Activated effector memory CD4-positive, alpha-beta T cell treated with anti-CD3 and anti-CD28 coated beads, Interleukin-2, amount 50 U/mL, for 16 hours (primary cell): ENCODE measurements around the gene NEDD4L.
"Not testable (repeated sequence)": the region's sequence is repeated elsewhere in the genome, so short reads cannot be mapped to it uniquely, and the experiment has no call there.

Experiments
- DNase-seq: peaks from one replicate; pipeline ENCODE4 v3.0.0-alpha.2; 2020

Gene NEDD4L

DNA sequence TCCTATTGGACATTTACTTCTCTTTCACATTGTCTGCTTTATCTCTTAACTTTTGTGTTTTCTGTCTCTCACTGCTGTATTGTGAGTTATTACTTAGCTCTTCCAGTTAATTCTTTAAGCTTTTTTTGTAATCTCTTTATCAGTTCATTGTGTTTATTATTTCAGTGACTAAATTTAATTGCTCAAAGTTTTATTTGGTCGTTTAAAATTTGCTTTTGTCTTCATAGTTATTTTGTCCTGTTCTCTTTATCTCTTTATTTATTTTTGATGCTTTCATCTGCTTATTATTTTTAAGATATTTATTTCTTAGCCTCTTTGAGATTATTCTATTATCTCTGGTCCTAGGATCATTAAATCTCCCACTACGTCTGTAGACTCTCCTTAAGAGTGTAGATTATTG lies 316.3 kb downstream of the NEDD4L start:
- DNase-seq, result no peak

GRCh38 chr18:58361212-58361611 lies 317.2 kb downstream of the NEDD4L start:
- DNase-seq, result no peak

DNA sequence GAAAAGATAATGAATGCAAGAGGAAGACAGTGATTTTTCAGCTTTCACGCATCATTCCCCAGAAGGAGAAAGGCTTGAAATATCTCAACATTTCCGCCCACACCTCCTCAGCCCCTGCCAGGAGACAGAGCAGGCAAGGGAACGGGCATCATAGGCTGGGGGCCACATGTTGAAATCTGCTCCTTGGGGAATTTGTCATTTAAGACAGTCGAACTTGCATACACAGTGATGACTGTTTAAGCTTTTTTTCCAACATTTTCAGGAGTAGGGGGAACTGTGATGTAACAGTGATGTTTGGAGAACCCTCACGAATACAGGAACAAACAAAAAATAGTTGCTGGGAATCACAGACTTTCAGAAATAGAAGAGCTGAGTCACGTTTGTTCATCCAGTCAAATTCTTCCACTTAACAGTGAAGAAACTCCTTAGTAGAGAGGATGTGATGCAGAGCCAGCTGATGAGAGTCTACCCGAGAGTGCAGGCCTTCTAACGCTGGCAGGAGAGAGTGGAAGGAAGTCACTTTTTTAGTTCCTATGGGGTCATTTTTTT lies 318.1 kb downstream of the NEDD4L start:
- DNase-seq, result no peak

- DNase-seq, result no peak
These were observed 318.8 kb downstream of the NEDD4L start for GRCh38 chr18:58362829-58363271.

DNA sequence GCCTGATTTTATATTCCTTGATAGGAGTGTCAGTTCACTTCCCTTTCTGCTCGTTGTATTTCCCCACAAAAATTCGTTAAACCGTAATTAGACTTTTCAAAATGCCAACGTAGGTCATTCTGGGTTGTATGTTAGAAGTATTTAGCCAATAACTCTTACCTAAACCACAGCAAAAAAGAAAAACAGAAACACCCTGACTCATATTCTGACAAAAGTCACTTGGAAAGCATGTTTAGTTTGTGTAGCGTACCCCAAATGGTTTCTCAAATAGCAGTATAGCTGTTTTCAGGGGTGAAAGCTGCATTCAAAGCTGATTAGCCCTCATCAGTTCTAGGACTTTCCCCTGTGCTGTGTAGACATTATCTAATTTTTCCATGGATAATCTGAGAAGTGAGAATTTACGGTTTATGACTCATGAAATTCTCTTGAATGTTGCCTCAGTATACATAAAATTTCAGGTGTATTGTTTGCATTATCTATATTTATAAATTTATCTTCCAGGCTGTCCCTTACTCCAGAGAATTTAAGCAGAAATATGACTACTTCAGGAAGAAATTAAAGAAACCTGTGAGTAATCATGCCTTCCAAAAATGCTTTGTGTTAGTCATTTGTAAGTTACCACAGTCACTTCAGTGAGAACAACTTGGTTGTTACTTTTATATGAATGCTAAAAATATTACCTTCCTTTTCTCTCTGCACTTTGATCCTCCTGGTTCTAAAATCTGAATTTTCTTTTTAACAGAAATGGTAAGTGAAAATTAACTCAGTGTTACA lies 319.9 kb downstream of the NEDD4L start:
- no peak for DNase-seq

DNA sequence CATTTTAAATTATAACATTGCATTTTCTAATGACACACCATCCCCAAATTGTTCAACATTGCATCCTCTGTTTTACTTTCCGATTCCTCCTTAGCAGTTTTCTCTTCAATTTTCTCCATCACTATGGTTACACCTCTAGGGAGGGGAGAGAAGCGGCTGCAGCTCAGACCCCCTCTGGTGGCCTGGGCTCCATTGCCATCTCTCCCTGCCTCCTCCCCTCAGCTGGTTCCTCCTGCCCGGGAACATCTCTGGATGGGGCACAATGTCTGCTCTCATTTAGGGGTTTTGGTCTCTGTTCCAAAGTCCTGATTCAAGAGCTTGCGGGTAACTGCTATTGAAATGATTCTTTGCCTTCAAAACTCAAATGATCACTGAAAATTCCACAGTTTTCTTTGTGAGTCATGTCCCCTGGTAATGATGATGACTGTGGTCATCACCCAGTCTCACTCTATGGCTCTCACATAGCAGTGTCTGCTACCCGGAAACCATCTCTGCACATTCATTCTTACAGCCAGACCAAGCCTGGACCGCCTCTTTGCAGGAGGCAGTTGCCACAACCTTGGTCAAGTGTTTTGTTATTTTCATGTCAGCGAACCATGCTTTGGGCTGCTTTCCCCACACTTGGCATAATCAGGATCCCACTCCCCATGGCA lies 321.0 kb downstream of the NEDD4L start:
- no peak for DNase-seq

DNA sequence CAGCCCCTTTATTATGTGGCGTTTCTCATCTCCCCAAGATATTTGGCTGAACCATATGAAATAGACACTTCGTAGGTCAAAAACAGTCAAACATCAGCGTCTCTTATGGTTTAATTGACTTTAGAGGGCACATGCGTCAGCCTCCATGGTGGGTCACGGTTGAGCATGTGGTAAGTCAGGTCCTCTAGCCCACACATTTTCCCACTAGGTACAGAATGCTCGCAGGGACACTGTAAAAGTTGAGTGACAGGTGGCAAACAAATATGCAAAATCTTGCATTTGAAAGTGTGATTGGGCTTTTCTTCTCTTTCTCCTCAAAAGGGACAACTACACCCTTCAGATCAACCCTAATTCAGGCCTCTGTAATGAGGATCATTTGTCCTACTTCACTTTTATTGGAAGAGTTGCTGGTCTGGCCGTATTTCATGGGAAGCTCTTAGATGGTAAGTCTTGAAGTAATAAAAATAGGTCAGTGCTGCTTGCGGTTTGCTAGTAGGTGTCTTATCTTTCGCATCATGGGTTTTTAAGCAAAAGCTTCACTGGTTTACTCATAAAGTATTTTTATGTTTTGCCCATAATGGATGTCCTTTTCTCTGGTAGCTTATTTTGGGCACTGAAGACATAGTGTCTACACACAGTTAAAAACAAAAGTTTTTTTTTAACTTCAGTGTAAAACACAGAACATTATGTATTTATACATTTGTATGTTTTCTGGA lies 323.6 kb downstream of the NEDD4L start:
- DNase-seq, result no peak

GRCh38 chr18:58369616-58370015 lies 325.6 kb downstream of the NEDD4L start:
- no peak for DNase-seq

DNA sequence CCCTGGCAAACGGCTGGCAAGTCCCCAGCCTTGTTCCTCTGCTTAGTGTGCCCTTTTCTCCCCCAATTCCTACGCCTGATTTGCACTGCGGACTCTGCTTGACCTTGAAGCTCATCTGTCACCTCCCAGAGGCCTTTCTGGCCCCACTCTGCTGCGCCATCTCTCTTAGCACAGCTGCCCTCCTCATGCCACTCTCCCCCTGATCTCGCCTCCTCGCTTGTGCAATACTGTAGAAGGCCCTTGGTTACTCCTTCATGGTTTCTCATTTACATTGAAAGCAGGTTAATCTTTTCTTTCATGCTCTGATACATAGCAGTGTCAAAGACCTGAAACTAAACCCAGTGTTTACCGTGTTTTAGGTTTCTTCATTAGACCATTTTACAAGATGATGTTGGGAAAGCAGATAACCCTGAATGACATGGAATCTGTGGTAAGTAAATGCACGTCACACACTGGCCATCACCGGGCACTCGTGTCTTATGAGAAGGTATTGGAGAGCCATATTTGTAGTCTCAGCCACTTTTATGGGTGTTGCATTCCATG lies 326.1 kb downstream of the NEDD4L start:
- DNase-seq, result no peak

DNA sequence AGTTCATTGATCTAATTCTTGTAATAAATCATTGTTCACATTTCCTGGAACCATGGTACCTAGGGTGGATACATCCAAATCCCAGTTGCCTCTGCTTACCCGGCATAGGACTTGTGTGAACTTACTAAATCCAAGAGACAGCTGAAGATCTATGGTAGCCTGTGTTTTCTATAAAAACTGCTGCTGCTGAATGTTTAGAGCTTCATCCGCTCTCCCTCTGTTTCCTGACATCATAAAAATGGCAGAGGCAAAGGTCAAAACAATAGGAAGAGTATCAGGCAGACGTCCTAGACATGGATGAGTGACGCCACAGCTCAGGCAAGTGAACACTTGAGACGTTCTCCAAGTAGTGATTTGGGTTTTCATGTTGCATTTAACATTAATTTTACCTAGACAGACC lies 326.6 kb downstream of the NEDD4L start:
- no peak for DNase-seq

GRCh38 chr18:58373481-58373880 lies 329.5 kb downstream of the NEDD4L start:
- no peak for DNase-seq

- DNase-seq, result no peak
These were observed 331.0 kb downstream of the NEDD4L start for GRCh38 chr18:58375051-58375450.

DNA sequence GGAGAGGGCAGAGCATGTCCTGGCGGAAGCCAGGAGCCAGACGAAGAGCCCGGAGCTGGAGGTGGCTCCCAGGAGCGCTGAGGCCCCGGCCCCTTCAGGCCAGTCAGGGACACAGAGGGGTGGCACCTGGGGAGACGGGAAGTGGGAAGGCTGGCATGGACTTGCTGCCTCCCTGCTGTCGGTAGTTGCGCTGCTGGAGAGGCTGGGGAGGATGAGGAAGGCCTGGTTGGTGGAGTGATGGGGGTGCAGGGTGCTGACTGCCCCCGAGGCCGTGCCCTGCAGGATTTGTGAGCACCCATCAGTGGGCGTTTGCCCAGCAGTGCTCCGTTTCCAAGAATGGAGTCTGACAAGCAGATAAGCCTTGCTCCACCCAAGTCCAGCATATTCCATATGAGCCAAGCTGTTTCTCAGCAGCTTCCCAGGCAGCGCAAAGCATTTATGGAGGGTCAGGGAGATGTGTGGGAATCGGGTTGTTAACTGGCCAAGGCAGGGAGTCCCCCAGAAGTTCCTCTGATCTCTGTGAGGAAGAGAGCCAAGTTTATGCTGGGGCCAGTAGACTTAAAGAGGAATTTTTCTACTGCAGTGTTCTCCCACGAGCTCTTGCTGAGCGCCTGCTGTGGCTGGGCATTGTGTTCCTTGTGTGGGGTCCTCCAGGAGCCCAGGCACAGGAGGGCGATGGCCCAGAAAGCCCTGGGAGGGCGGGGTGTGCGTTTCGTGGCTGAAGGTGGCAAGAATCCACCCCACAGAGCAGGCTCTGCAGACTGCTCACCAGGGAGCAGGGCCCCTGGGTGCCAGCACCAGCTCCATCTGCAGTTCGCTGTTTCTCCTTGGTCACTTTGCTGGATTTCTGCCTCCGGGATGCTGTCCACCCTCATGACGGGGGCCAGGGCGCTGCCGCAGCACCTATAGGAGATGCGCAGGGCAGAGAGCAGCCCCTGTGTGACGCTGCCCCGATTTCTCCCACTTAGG lies 334.7 kb downstream of the NEDD4L start:
- DNase-seq, result no peak

- DNase-seq, result no peak
These were observed 335.4 kb downstream of the NEDD4L start for GRCh38 chr18:58379443-58379842.

DNA sequence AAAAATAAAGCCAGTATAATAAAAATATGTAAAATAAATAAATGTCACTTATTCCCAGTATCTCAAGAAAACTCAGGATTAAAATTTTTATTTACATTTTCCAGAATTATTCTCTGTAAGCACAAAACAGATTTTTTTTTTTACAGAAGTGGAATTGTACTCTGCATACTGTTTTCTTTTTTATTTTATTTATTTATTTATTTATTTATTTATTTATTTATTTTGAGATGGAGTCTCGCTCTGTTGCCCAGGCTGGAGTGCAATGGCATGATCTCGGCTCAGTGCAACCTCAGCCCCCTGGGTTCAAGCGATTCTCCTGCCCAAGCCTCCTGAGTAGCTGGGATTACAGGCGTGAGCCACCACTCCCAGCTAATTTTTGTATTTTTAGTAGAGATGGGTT lies 336.1 kb downstream of the NEDD4L start:
- DNase-seq, result not testable (repeated sequence)

DNA sequence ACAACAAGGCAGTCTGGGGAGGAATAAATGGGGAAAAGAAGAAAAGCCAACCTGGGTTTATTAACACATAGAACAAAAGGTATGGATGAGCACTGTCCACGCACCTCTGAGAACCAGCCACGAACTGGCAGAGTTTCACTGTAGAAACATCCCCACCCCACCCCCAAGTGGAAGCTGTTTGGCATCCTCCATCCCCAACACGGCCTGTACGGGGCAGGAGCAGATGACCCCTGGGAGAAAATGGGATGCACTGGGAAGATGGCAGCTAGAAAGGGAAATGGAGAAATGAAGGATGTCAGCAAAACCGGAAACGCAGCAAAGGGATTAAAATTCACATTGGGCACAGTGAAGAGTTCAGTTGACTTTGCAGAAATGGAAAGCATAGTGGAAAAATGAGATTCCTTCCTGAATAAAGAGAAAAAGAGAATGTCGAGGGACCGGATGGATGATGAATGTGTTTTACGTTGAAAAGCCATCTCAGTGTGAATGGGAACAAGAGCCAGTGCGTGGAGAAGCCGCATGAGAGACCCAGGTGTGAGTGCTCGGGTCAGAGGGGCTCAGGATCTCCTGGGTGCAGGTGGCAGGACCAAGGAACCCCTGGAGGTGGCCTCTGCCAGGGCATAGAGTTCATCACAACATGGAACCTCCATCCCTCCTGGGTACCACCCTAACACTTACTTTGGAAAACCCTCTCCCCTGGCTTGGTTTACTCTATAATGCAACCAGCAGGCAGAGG lies 337.8 kb downstream of the NEDD4L start:
- no peak for DNase-seq

- no peak for DNase-seq
These were observed 338.4 kb downstream of the NEDD4L start for GRCh38 chr18:58382446-58382845.

DNA sequence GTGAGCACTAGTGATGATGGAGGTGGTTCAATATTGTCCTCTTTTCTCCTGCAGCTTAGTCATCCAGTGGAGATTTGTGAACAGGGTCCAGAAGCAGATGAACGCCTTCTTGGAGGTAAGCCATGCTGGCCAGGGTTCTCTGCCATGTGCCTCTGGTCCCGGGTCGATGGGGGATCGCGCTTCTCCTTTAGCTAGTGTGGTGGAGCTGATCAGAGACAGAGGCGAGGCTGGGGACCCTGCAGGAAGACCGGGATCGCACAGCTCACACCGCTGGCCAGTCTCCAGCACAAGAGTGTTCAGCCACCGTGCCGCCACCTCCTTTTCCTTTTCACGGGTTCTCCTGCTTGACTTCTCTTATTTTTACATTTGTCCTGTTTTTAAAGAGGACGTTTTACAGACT lies 341.4 kb downstream of the NEDD4L start:
- DNase-seq, result no peak

DNA sequence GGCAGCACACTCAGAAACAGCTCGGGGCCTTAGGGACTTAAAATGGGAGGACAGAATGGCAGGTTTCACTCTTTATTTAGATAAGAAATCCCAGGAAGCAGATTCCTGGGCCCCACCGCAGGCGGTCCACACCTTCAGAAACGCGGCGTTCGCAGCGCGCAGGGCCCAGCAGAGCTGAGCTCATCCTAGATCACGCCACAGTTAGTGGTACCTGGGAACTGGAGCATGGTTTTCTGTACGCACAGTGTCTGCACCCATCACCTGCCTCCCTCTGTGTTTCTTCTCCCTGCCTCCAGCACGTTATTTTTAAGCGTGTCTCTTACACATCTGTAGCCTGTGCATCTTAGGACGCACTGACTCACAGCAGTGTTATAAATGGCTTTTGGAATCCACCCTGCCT lies 342.8 kb downstream of the NEDD4L start:
- DNase-seq, result no peak

DNA sequence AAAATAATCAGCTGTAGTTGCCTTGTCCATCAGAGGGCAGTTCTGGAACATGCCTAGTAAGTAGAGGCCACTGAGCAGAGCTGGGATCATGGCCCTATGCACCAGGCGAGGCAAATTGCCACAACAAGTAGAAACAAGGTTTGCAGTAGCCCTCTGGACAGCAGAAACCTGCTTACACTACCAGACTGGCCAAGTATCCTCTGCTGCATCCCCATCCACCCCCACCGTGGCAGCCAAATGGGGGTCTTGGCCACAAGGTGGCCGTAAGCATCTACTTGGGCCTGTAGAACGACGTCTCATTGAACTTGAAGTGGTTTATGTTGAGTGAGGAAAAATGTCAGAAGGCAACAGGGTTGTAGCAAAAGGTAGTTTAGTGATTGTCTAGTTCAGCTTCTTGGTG lies 343.7 kb downstream of the NEDD4L start:
- no peak for DNase-seq

DNA sequence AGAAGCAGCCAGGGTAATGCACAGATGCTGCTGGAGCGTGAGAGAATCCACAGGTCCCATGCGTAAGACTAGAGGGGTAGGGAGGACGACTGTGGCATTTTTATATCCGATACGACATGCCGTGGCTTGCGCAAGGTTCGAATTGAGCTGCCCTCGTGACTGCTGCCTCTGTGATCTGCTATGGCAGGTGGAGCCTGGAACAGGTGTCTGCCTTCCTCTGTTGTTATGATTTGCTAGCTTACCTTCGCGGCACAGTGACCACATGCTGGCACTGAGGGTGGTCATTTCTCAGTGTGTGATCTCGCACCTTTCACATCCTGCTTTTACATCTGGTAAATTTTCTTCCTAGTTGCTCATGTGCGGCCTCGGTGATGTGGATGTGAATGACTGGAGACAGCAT lies 344.7 kb downstream of the NEDD4L start:
- no peak for DNase-seq
